RWPE2 (cell line): ENCODE results near the gene VWA3B.

Experiments used
- ATAC-seq: fragments of 200-7000 bp; cut with Tn5 transposase; 3 replicates; pipeline ENCODE4 v1.9.1; 2021; ENCODE audit warnings: low read depth
- DNase-seq: peaks from one replicate; pipeline ENCODE4 v3.0.0-alpha.2; 2020; ENCODE audit warnings: low spot score
- H3K27ac ChIP-seq: fragments of 450-650 bp; 2 replicates; pipeline ENCODE4 v1.5.1; 2017; ENCODE audit warnings: mild to moderate bottlenecking; ENCODE audit not compliant: poor library complexity, severe bottlenecking
- H3K27me3 ChIP-seq: fragments of 250-450 bp; sonication (Bioruptor Pico); 2 replicates; pipeline ENCODE4 v1.5.1; 2021; ENCODE audit warnings: mild to moderate bottlenecking, moderate library complexity; ENCODE audit not compliant: insufficient read depth, poor library complexity, severe bottlenecking
- H3K36me3 ChIP-seq: fragments of 250-450 bp; sonication (Bioruptor Pico); 2 replicates; pipeline ENCODE4 v1.5.1; 2020; ENCODE audit warnings: low read depth, mild to moderate bottlenecking, moderate library complexity
- H3K4me1 ChIP-seq: fragments of 250-450 bp; sonication (Bioruptor Pico); 2 replicates; pipeline ENCODE4 v1.5.1; 2021; ENCODE audit warnings: mild to moderate bottlenecking, moderate library complexity; ENCODE audit not compliant: insufficient read depth, poor library complexity, severe bottlenecking
- H3K4me3 ChIP-seq: fragments of 250-450 bp; sonication (Bioruptor Pico); 2 replicates; pipeline ENCODE4 v1.5.1; 2021; ENCODE audit warnings: mild to moderate bottlenecking, moderate library complexity; ENCODE audit not compliant: severe bottlenecking
- H3K9me3 ChIP-seq: fragments of 250-450 bp; sonication (Bioruptor Pico); 2 replicates; pipeline ENCODE4 v1.5.1; 2021; ENCODE audit warnings: mild to moderate bottlenecking, moderate library complexity; ENCODE audit not compliant: severe bottlenecking
- TF ChIP-seq, protein P1 (sequence below): fragments of 450-650 bp; IDR thresholded peaks from one replicate; pipeline ENCODE4 v1.5.1; 2017; ENCODE audit warnings: mild to moderate bottlenecking, moderate library complexity; ENCODE audit not compliant: poor library complexity, severe bottlenecking

VWA3B gene

DNA sequence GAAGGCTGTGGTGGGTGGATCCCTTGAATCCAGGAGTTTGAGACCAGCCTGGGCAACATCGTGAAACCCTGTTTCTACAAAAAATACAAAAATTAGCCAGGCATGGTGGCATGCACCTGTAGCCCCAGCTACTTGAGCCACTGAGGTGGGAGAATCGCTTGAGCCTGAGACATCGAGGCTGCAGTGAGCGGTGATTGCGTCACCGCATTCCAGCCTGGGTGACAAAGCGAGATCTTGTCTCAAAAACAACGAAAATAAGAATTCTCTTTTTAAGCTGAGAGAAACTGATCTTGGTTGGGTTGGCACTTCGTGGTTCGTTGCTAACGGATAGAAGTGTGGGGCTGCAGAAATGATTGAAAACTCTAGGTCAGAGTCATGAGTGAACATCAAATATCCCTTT lies 150.0 kb downstream of the VWA3B start:
- Histone ChIP-seq H3K27me3 (no peaks in the 10 kb centered on the region), H3K4me1 (no peaks in the 10 kb centered on the region), H3K4me3 (no peak overlapping the region), H3K36me3 (no peaks in the 10 kb centered on the region), H3K9me3 (no peaks in the 10 kb centered on the region), H3K27ac (no peak overlapping the region)
- DNase-seq (no peak), ATAC-seq (no peak)
- TF ChIP-seq, protein P1, sequence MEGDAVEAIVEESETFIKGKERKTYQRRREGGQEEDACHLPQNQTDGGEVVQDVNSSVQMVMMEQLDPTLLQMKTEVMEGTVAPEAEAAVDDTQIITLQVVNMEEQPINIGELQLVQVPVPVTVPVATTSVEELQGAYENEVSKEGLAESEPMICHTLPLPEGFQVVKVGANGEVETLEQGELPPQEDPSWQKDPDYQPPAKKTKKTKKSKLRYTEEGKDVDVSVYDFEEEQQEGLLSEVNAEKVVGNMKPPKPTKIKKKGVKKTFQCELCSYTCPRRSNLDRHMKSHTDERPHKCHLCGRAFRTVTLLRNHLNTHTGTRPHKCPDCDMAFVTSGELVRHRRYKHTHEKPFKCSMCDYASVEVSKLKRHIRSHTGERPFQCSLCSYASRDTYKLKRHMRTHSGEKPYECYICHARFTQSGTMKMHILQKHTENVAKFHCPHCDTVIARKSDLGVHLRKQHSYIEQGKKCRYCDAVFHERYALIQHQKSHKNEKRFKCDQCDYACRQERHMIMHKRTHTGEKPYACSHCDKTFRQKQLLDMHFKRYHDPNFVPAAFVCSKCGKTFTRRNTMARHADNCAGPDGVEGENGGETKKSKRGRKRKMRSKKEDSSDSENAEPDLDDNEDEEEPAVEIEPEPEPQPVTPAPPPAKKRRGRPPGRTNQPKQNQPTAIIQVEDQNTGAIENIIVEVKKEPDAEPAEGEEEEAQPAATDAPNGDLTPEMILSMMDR, result no peak

DNA sequence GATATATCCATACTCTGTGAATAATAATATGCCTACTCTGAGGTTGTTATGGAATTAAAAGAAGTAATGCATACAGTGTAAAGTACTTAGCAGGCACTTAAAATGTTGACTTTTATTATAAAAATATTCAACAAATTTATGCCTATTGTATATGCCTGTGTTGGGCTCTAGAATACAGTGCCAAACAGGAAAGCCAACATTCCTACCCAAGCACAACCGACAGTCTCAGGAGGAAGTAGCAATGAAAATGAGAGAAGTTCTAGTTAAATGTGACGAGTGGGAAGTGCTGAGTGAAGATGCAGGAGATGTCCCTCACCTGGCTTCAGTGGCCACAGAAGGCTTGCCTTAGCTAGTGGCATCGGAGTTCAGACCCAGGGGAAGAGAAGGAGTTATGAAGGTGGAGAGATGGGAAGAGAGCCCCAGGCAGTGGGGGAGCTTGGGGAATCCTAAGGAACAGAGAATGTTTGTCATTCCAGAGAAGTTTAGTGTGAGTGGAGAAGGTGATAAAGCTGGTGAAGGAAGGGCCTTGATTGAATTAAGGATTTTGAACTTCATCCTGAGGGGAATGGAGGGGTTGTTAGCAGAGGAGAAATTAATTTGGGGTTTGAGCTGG lies 153.9 kb downstream of the VWA3B start:
- DNase-seq (no peak), ATAC-seq (no peak)
- TF ChIP-seq, protein P1, result no peak
- Histone ChIP-seq H3K27ac (no peak overlapping the region), H3K36me3 (no peaks in the 10 kb centered on the region), H3K4me1 (no peaks in the 10 kb centered on the region), H3K4me3 (no peak overlapping the region), H3K9me3 (no peaks in the 10 kb centered on the region), H3K27me3 (no peaks in the 10 kb centered on the region)

DNA sequence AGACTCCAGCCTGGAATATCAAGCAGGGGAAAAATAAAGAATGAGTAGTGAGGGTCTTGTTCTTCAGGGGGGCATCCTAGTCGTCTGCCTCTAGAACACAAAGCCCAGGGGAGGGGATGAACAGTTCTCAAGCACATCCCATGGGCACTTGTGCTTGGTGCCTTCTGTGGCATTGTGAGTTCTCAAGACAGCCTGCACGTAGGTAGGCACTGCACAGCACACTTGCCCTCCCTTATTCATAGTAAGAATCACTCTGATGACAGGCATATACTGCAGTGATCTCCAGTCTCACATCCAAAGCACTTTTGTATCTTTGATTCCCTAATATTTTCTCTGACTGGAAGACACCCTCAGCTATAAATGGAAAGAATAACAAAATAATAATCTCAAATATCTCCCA lies 154.6 kb downstream of the VWA3B start:
- Histone ChIP-seq H3K4me1 (no peaks in the 10 kb centered on the region), H3K4me3 (no peak overlapping the region), H3K36me3 (no peaks in the 10 kb centered on the region), H3K9me3 (no peaks in the 10 kb centered on the region), H3K27me3 (no peaks in the 10 kb centered on the region), H3K27ac (no peak overlapping the region)
- TF ChIP-seq, protein P1, result no peak
- no peak for ATAC-seq
- no peak for DNase-seq

DNA sequence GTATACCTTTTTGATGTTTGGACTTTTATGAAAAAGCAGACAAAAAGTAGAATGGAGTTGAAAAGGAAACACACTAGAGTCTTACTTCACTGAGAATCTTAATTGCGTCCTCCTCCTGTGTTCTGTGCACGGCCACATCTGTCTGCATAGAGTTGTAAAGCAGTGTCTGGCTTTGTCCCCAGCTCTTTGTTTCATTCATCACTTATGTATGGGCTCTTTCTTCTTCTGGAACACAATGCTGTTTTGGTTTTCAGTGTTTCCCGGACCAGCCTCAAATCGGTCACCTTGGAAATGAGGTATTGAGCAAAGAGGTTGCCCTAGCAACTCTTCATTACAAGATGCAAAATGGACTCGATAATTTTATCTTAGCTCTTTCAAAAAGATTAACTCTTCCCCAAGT lies 155.0 kb downstream of the VWA3B start:
- no peak overlapping the region for H3K4me3 ChIP-seq
- TF ChIP-seq, protein P1, result no peak
- no peaks in the 10 kb centered on the region for H3K36me3 ChIP-seq
- ATAC-seq (no peak), DNase-seq (no peak)
- no peaks in the 10 kb centered on the region for H3K4me1 ChIP-seq
- no peak overlapping the region for H3K27ac ChIP-seq
- H3K27me3 ChIP-seq, result no peaks in the 10 kb centered on the region
- no peaks in the 10 kb centered on the region for H3K9me3 ChIP-seq

DNA sequence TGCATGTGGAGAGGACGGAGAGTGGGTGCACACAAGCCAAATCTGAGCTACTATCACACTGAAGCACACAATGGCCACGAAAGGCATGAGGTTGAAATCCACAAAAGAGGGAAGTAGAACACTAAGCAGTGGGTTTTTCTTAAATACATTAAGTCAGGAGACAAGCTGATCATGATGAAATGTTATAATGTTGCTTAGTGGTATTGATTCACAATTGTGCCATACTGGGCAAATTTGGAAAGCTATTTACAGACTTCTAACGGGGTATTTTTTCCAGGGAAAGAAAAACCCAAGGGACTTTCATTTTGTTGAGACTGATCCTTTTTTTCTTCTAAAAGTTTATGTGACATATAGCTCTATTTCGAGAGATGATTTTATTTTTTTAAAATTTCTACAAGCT lies 158.5 kb downstream of the VWA3B start:
- Histone ChIP-seq H3K27me3 (no peaks in the 10 kb centered on the region), H3K9me3 (no peaks in the 10 kb centered on the region), H3K27ac (no peak overlapping the region), H3K4me1 (no peaks in the 10 kb centered on the region), H3K4me3 (no peak overlapping the region), H3K36me3 (no peaks in the 10 kb centered on the region)
- TF ChIP-seq, protein P1, result no peak
- DNase-seq (no peak), ATAC-seq (no peak)
